Measurements from ENCODE around the gene GPR132. TPM values are rescaled to one million over a fixed set of nuclear protein-coding genes. Genes with fewer than 3 reads are reported as not detected.

The GPR132 gene
- total RNA-seq, 1 donor from 2014 or later: 7.2 TPM

DNA sequence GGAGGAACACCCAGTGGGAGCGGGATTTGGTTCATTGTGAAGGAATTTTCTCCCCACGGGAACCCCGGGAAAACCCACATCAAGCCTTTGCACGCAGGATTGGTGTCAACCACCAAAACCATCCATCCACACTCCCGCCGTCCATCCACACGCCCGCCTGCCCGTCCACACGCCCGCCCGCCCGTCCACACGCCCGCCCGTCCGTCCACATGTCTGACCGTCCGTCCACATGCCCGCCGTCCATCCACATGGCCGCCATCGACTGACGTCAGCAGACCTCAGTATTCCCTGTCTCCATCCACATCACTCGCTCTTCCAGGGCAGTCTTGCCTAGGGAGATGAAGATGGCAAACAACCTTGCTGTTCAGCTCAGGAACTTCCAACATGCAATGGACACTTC lies 6.7 kb upstream of the GPR132 start:
- Histone ChIP-seq H3K27me3 (ENCODE audit: low read depth) (no peaks in the 10 kb centered on the region), H3K4me1 (peaks cover 36% of the 10 kb centered on the region), H3K36me3 (no peaks in the 10 kb centered on the region), H3K27ac (no peak overlapping the region), H3K4me3 (no peak overlapping the region), H3K9me3 (no peaks in the 10 kb centered on the region)
- intact Hi-C loops (cut with DNase I): no loop called here
- DNase-seq (no peak), ATAC-seq (no peak)
- TF ChIP-seq, protein P1, sequence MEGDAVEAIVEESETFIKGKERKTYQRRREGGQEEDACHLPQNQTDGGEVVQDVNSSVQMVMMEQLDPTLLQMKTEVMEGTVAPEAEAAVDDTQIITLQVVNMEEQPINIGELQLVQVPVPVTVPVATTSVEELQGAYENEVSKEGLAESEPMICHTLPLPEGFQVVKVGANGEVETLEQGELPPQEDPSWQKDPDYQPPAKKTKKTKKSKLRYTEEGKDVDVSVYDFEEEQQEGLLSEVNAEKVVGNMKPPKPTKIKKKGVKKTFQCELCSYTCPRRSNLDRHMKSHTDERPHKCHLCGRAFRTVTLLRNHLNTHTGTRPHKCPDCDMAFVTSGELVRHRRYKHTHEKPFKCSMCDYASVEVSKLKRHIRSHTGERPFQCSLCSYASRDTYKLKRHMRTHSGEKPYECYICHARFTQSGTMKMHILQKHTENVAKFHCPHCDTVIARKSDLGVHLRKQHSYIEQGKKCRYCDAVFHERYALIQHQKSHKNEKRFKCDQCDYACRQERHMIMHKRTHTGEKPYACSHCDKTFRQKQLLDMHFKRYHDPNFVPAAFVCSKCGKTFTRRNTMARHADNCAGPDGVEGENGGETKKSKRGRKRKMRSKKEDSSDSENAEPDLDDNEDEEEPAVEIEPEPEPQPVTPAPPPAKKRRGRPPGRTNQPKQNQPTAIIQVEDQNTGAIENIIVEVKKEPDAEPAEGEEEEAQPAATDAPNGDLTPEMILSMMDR (IDR thresholded peaks at IDR 0.05): no peak

DNA sequence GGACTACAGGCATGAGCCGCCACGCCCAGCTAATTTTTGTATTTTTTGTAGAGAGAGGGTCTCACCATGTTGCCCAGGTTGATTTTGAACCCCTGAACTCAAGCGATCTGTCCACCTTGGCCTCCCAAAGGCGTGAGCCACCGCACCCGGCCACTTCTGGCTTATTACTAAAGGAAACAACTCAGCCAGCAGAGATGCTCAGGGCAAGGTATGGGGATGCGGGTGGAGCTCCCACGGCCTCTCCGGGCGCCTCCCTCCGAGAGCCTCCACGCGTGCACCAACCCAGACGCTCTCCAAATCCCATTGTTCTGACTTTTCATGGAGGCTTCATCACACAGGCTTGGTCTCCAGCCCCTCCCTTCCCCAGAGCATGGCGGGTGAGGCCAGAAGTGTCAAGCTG lies 6.1 kb upstream of the GPR132 start:
- TF ChIP-seq, protein P1 (IDR thresholded peaks at IDR 0.05): no peak
- Histone ChIP-seq H3K27me3 (ENCODE audit: low read depth) (no peaks in the 10 kb centered on the region), H3K36me3 (no peaks in the 10 kb centered on the region), H3K27ac (no peak overlapping the region), H3K4me1 (peaks cover 32% of the 10 kb centered on the region), H3K4me3 (no peak overlapping the region), H3K9me3 (no peaks in the 10 kb centered on the region)
- intact Hi-C loops (cut with DNase I): no loop called here
- ATAC-seq (no peak), DNase-seq (no peak)

DNA sequence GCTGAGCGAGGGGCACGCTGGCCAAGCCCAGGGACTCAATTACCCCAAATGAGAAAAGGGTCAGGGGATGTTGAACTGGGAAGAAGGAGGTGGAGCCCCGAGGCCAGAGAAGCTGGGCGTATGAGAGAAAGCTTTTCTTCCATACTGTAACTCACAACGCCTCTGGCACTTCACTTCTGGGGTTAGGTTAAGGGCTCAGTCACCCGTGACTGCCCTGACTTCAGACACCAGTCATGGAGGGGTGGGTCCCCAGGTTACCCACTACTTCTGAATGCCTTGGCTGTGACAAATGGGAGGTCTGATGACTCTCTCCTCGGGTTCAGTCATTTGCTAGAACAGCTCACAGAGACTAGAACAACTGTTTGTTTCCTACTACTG lies 5.5 kb upstream of the GPR132 start:
- DNase-seq (no peak), ATAC-seq (no peak)
- TF ChIP-seq, protein P1 (IDR thresholded peaks at IDR 0.05): no peak
- H3K27me3 ChIP-seq (ENCODE audit: low read depth): no peaks in the 10 kb centered on the region
- H3K9me3 ChIP-seq: no peaks in the 10 kb centered on the region
- peaks cover 32% of the 10 kb centered on the region for H3K4me1 ChIP-seq
- no peaks in the 10 kb centered on the region for H3K36me3 ChIP-seq
- no peak overlapping the region for H3K4me3 ChIP-seq
- intact Hi-C loops (cut with DNase I): no loop called here
- H3K27ac ChIP-seq: peak overlapping the region; percentile 58

DNA sequence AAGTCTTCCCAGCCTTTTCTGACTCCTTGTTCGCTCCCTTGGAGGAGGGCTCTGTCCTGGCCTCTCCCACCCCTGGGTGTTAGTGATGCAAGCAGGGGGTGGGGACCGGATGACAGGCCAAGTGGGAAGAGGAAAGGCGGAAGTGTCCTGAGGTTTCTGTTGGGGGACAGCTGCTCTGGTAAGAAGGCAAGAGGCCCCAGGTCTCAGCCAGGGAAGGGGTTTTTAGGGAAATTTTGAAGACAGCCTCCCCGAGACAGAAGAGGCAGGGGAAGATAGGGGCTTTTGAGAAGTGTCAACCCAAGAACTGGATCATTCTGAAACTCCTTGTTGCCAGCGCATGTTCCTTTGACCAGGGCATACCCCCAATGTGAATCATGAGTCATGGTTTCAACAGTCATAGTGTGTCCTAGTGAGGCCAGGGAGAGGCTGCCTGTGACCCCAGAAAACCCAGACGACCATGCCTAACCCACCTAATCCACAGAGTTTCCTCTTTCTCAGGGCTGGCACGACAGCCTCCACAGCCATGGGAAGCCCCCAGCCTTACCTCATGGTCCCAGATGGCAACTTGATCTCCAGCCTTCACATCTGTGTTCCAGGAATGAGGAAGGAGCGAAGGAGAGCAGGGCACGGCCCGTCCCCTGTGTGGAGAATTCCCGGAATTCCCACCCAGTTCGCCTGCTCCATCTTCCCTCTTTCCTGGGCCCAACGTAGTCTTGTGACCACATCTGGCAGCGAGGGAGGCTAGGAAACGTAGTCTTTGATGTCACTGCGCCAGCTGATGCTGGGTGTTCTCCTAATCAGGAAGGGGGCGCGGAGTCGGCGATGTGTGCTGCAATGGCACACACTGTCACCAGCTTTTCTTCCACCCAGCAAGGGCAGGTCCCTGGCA lies 4.9 kb upstream of the GPR132 start:
- H3K27ac ChIP-seq: peak overlapping the region; percentile 58
- TF ChIP-seq, protein P1 (IDR thresholded peaks at IDR 0.05): no peak
- intact Hi-C loops (cut with DNase I): no loop called here
- H3K27me3 ChIP-seq (ENCODE audit: low read depth): no peaks in the 10 kb centered on the region
- no peaks in the 10 kb centered on the region for H3K36me3 ChIP-seq
- peaks cover 32% of the 10 kb centered on the region for H3K4me1 ChIP-seq
- H3K4me3 ChIP-seq: no peak overlapping the region
- peak; percentile 22 to 38 for ATAC-seq
- no peaks in the 10 kb centered on the region for H3K9me3 ChIP-seq
- DNase-seq: peak; percentile 61

DNA sequence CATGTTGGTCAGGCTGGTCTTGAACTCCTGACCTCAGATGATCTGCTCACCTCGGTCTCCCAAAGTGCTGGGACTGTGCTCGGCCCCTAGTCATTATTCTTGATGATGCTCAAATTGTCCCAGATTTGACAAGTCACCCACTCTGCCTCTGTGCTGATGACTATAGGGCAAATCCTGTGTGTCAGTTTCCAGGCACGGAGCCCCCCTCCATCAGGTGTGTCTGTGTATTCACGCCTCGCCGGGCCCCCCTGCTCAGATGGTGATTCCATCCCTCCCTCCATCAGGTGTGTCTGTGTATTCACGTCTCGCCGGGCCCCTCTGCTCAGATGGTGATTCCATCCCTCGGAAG lies 4.3 kb upstream of the GPR132 start:
- peaks cover 36% of the 10 kb centered on the region for H3K4me1 ChIP-seq
- ATAC-seq (no peak), DNase-seq (no peak)
- H3K4me3 ChIP-seq: no peak overlapping the region
- H3K9me3 ChIP-seq: no peaks in the 10 kb centered on the region
- H3K36me3 ChIP-seq: no peaks in the 10 kb centered on the region
- peak overlapping the region; percentile 58 for H3K27ac ChIP-seq
- TF ChIP-seq, protein P1 (IDR thresholded peaks at IDR 0.05): no peak
- H3K27me3 ChIP-seq (ENCODE audit: low read depth): no peaks in the 10 kb centered on the region
- intact Hi-C loops (cut with DNase I): no loop called here

All from lower lobe of right lung (tissue), 2 donors.